HepG2 (cell line): ENCODE data around the gene CNTF. TPM values are rescaled to one million over a fixed set of nuclear protein-coding genes. Genes with fewer than 3 reads are reported as not detected.
A peak's percentile ranks its signal among the peaks of the same experiment; 100 is the strongest.

Experiments
- ARID5B ChIP-seq: IDR thresholded peaks from 2 replicates; pipeline ENCODE4 v1.4.0; 2020; ENCODE audit warnings: mild to moderate bottlenecking, missing genetic modification reagents
- ARNT2 ChIP-seq: sonication (generic); formaldehyde crosslinking; IDR thresholded peaks from 2 replicates; pipeline ENCODE4 v1.8.0; 2022; ENCODE audit warnings: mild to moderate bottlenecking, low read depth, missing genetic modification reagents, moderate library complexity
- KDM4B ChIP-seq: sonication (generic); formaldehyde crosslinking; IDR thresholded peaks from 2 replicates; pipeline ENCODE4 v1.4.0; 2020; ENCODE audit warnings: missing genetic modification reagents
- PHF21A ChIP-seq: sonication (generic); formaldehyde crosslinking; IDR thresholded peaks from 2 replicates; pipeline ENCODE4 v1.5.0; 2020; ENCODE audit warnings: mild to moderate bottlenecking, missing genetic modification reagents
- RAD21 ChIP-seq: fragments of 450-650 bp; formaldehyde crosslinking; IDR thresholded peaks from 2 replicates; pipeline ENCODE4 v1.5.0; 2020; ENCODE audit warnings: mild to moderate bottlenecking
- REL ChIP-seq: sonication (generic); formaldehyde crosslinking; conservative IDR thresholded peaks from 2 replicates; pipeline ENCODE4 v1.8.0; 2022; ENCODE audit warnings: mild to moderate bottlenecking, missing genetic modification reagents, moderate library complexity
- RERE ChIP-seq: IDR thresholded peaks from 2 replicates; pipeline ENCODE4 v1.6.1; 2016; ENCODE audit warnings: low read depth, missing genetic modification reagents, missing compliant biosample characterization
- THAP8 ChIP-seq: sonication (generic); formaldehyde crosslinking; IDR thresholded peaks from 2 replicates; pipeline ENCODE4 v1.5.1; 2020; ENCODE audit warnings: missing genetic modification reagents, mild to moderate bottlenecking, borderline replicate concordance
- ZBED4 ChIP-seq: sonication (generic); formaldehyde crosslinking; IDR thresholded peaks from 2 replicates; pipeline ENCODE4 v1.4.0; 2020; ENCODE audit warnings: missing genetic modification reagents, borderline replicate concordance
- ZNF432 ChIP-seq: sonication (generic); formaldehyde crosslinking; IDR thresholded peaks from 2 replicates; pipeline ENCODE4 v1.5.0; 2020; ENCODE audit warnings: missing genetic modification reagents, mild to moderate bottlenecking, borderline replicate concordance
- ZNF564 ChIP-seq: sonication (generic); formaldehyde crosslinking; IDR thresholded peaks from 2 replicates; pipeline ENCODE4 v1.8.1; 2023; ENCODE audit warnings: mild to moderate bottlenecking, missing genetic modification reagents
- ZNF597 ChIP-seq: sonication (generic); formaldehyde crosslinking; IDR thresholded peaks from 2 replicates; pipeline ENCODE4 v1.5.0; 2020; ENCODE audit warnings: missing genetic modification reagents
- polyA plus RNA-seq, 8 experiments: library from polyadenylated mRNA; depleted of rRNA in 3 of 8; stranded (reverse) in 7 of 8; unstranded in 1 of 8; fragments of >200 nt; fragmentation: Illumina TruSeq in 4 of 8; extraction: Trizol in 4 of 8; gene quantifications; 2 replicates each; pipeline versions ENCODE4 v1.2.1 to v1.2.3, GENCODE V29; 2011 to 2016; ENCODE audit warnings: low read depth in 4 of 8, missing spikeins in 1 of 8, mixed read lengths in 1 of 8; ENCODE audit not compliant: insufficient read depth in 1 of 8
- total RNA-seq, 5 experiments: library from RNA; depleted of rRNA; stranded (reverse); fragments of >200 nt; fragmentation: Illumina TruSeq; extraction: Trizol; gene quantifications; 2 replicates each; pipeline ENCODE4 v1.2.3, GENCODE V29; 2016; ENCODE audit warnings: low read depth in 1 of 5

The CNTF gene
- total and polyA plus RNA-seq, 2 of the 13 experiments (the other 11 are each of a cell fraction or from before 2014, with no cell fraction given) = 0.51 to 2.3 TPM

- TF ChIP-seq REL (CRISPR knock-in tag) (no peak), KDM4B (CRISPR knock-in tag) (no peak; the same call in 1 of the 2 replicates), THAP8 (no peak), PHF21A (peak; percentile 52; the same call in 1 of the 2 replicates), ZNF564 (CRISPR knock-in tag) (no peak), ZNF432 (CRISPR knock-in tag) (no peak), ZNF597 (no peak), RAD21 (0 out of 2 replicates have a peak, but pooled peaks have one; percentile 10), ARID5B (CRISPR knock-in tag) (peak; percentile 47), ARNT2 (CRISPR knock-in tag) (peak; percentile 89), ZBED4 (CRISPR knock-in tag) (peak; percentile 33; the same call in 1 of the 2 replicates), RERE (CRISPR knock-in tag) (no peak)
Observed at GRCh38 chr11:58579192-58580129, 43.0 kb upstream of the CNTF start (continued).
